Measurements from ENCODE around the gene AP2A2.

AP2A2 gene

DNA sequence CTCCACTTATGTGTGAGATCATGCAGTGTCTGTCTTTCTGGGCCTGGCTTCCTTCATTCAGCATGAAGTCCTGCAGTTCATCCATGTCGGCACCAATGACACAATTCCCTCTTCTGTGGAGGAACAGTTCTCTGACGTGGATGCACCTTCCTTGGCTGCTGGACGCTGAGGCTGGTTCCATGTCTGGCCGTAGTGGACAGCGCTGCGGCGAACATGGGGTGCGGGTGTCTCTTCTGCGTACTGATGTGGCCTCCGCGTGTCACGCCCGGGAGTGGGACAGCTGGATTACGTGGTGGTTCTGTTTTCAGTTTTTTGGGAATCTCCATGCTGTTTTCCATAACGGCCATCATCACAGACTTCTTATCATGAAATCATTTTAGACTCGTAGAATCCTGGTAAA lies 132.1 kb downstream of the AP2A2 start:
- no peak for DNase-seq (ENCODE audit: low read depth in 2 of 2)

GRCh38 chr11:1059759-1060158 lies 134.1 kb downstream of the AP2A2 start:
- DNase-seq (ENCODE audit: low read depth in 2 of 2): no peak

DNA sequence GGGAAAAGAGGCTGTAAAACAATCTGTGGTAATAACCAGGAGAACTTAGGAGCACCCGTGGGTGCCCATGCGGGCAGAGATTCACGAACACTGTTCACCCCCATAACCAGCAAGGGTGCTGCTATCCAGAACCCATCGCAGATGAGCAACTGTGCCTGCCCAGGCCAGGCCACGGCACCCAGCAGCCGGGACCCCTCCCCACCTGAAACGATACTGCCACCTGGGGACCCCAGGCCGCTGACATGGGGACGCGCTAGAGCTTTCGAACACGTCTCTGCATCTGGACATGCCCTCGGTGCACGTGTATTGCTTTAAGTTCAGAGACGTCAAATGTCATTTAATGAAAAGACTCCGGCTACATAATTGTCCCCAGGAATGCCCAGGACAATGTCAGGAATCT lies 134.7 kb downstream of the AP2A2 start:
- DNase-seq (ENCODE audit: low read depth in 2 of 2): no peak

DNA sequence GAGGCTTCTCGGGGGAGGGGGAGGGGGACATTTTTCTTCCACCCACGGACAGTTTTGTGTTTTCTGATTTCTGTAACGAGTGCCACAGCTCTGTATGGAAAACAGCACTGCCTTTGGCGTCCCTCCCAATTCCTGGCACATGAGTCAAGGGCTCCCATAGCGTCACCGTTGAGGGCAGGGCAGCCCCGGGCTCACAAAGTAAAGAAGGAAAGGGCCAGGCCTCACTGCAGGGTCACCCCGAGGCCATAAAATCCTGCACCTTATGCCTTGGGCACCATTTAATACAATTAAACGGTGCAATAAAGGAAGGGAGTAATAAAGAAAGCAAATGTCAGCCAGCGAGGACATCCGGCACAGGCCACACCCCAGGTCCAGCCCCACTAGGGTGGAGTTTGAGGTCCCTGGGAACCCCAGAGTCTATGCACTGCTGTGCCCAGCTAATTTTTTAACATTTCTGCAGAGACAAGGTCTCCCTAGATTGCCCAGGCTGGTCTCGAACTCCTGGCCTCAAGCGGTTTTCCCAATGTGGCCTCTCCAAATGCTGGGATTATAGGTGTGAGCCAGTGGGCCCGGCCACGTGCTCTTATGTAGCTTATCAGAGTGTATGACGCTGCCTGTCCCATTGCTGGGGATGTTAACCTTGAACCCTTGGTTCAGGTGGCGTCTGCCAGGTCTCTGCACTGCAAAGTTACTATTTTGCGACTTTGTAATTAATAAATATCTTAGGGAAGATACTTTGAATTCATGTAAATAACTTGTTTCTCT lies 135.4 kb downstream of the AP2A2 start:
- DNase-seq (ENCODE audit: low read depth in 2 of 2): no peak

Data from activated CD8-positive, alpha-beta memory T cell treated with anti-CD3 and anti-CD28 coated beads for 4 hours (primary cell).